ENCODE data around the gene IDS.
A peak's percentile ranks its signal among the peaks of the same experiment; 100 is the strongest.
"Not testable (repeated sequence)": the region's sequence is repeated elsewhere in the genome, so short reads cannot be mapped to it uniquely, and the experiment has no call there.

IDS gene, protein sequence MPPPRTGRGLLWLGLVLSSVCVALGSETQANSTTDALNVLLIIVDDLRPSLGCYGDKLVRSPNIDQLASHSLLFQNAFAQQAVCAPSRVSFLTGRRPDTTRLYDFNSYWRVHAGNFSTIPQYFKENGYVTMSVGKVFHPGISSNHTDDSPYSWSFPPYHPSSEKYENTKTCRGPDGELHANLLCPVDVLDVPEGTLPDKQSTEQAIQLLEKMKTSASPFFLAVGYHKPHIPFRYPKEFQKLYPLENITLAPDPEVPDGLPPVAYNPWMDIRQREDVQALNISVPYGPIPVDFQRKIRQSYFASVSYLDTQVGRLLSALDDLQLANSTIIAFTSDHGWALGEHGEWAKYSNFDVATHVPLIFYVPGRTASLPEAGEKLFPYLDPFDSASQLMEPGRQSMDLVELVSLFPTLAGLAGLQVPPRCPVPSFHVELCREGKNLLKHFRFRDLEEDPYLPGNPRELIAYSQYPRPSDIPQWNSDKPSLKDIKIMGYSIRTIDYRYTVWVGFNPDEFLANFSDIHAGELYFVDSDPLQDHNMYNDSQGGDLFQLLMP

DNA sequence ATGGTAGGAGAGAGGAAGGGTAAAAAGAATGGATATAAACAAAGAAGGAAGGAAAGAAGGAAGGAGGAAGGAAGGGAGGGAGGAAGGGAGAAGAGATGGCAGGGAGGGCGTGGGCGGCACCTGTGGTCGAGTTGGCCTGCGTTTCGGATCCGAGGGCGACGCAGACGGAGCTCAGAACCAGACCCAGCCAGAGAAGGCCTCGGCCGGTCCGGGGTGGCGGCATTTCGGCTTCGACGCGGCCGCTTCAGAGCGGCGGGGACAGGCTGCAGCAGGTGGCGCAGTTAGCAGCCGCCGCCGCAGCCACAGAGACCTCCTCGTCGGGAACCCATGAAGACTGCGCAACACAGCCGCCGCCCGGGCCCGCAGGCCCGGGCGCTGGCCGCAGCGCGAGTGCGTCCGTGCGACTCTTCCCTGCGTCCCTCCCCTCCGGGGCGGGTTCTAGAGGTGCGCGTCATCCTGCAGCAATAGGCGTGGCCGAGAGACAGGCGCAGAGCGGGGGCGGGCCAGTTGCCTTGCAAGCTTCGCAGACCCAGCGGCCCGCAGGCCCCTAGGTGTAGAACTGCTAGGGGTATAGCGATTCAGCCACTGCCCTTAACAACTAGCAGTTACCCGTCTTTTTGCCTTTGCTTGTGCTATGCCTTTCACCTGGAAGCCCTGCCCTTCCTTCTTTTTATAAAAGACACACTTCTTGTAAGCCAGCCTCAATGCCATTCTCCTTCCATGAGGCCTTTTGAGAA, at the start of gene IDS:
IDS (minus strand) TSS at position 392 of the 737 bp plus-strand sequence; CDS start at position 223, 169 bp downstream.
- DNase-seq (ENCODE audit: low read depth): peak; percentile 76

DNA sequence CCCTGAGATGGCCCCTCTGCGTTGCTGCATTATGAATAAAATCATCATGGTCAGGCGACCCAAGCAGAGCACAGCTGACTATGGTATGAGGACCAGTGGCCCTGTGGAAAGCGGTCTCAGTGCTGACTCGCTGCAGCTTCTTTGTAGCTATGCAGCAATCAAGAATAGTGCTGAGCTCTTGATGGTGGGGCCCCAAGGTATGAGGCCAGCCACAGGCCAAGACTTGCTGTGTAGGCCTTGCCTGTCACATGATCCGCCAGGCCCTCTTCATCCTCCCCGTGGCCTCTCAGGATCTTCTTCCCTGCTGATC, 46.8 kb upstream of the IDS start:
- not testable (repeated sequence) for DNase-seq (ENCODE audit: low read depth)

DNA sequence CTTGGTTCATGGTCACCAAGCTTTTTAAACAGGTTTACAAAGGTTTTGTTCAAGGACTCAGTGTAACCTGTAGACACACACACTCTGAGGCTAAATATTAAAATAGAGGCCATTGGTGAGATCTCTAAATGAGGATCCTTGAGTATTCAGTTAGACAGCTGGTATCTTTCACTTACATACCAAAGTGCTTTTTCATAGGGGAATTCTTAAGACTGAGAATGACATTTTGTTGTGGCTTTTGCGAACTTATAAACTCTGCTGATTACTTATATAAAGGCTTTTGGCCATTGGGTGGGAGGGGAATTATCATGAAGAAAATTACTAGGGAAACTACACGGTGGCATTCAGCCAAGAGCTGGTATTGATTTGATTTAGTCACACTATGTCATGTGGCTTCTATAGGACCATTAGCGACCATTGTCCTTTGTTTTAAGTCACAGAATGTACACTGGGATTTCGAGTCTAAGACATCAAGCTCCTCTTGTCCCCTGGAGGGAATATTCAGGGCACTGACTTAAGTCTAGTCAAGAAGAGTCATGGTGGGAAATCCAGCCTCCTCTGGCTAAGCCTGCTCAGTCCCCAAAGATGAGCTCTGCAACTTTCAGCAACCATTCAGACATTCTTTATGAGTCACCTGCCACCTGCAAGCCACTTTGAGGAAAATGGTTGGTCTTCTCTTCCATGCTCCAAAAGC, 46.3 kb upstream of the IDS start:
- DNase-seq (ENCODE audit: low read depth): not testable (repeated sequence)

- DNase-seq (ENCODE audit: low read depth): not testable (repeated sequence)
Measured at GRCh38 chrX:149550454-149550853, 45.3 kb upstream of the IDS start.

DNA sequence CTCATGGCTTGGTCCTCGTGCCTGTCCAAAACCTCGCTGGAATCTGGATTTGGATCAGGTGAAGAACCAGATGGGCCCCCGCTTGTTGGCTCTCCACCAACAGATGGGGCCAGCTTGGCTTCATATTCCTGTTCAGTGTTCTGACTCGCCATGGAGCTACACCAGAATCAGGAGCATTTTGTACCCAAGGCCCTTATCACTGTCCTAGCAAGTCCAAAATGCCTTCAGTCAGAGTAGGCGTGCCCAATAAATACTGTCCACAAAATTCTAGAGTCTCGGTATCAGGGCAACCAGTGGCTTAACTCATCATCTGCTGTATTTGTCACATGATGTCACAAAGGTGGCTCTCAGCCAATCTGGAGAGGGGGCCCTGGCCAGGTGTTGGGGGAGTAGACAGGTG, 44.6 kb upstream of the IDS start, which contains the start of gene HSFX3:
HSFX3 (minus strand) TSS at position 224 of the 400 bp plus-strand sequence; CDS start at position 152, 72 bp downstream.
- DNase-seq (ENCODE audit: low read depth): not testable (repeated sequence)

DNA sequence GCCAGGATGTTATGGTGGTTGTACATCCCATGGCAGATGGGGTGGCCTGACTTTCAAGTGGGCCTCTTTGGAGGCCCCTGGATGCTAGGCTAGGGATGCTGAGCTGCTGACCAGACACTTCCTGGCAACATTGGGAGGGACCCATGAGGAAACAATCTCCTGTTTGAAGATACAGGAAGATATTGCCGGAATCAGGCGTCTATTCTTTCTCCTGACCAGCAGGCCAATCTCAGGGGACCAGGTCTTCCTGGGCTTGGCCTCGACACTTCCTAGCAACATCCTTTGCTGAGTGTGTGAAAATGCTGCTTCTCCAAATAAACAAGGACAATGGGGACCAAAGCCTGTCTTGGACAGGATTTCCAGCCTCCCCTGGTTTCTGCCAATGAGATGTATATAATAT, 42.7 kb upstream of the IDS start:
- DNase-seq (ENCODE audit: low read depth): not testable (repeated sequence)

- not testable (repeated sequence) for DNase-seq (ENCODE audit: low read depth)
Measured at GRCh38 chrX:149546962-149547361, 41.9 kb upstream of the IDS start.

DNA sequence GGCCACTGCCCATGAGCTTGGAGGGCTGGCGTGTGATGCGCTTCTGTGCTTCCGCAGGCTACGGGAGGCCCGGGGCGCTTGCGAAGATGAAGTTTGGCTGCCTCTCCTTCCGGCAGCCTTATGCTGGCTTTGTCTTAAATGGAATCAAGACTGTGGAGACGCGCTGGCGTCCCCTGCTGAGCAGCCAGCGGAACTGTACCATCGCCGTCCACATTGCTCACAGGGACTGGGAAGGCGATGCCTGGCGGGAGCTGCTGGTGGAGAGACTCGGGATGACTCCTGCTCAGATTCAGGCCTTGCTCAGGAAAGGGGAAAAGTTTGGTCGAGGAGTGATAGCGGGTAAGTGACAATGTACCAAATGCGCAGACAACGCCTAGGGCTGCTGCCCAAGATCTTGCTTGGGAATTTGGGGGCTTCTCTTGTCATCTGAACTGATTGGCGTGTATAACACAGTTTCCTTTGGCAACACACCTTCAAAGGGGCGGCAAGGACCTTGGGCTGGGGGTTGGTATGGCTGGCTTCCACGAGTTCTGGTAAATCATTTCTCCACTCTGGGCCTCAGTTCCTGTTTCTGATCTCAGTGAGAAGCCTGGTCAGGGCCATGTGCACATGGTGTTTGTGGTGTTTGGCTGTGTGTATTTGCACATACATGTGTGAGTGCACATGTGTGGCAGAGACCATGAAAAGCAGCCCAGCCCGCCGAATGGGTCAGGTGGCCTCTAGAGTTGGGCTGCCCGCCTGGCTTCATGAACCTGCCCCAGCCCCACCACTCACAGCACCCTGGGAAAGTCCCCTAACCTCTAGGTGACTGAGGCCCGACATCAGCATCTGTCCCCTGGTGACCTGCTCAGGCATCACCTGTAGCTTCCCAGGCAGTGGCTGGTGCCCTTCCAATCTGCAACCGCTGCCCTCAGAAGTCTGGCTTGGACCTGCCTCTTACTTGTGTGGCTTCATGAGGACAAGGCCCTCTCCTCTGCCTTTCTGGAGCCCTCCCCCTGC, 40.7 kb upstream of the IDS start:
- DNase-seq (ENCODE audit: low read depth): not testable (repeated sequence)

- DNase-seq (ENCODE audit: low read depth): no peak
Measured at GRCh38 chrX:149541521-149542047, 36.5 kb upstream of the IDS start.

DNA sequence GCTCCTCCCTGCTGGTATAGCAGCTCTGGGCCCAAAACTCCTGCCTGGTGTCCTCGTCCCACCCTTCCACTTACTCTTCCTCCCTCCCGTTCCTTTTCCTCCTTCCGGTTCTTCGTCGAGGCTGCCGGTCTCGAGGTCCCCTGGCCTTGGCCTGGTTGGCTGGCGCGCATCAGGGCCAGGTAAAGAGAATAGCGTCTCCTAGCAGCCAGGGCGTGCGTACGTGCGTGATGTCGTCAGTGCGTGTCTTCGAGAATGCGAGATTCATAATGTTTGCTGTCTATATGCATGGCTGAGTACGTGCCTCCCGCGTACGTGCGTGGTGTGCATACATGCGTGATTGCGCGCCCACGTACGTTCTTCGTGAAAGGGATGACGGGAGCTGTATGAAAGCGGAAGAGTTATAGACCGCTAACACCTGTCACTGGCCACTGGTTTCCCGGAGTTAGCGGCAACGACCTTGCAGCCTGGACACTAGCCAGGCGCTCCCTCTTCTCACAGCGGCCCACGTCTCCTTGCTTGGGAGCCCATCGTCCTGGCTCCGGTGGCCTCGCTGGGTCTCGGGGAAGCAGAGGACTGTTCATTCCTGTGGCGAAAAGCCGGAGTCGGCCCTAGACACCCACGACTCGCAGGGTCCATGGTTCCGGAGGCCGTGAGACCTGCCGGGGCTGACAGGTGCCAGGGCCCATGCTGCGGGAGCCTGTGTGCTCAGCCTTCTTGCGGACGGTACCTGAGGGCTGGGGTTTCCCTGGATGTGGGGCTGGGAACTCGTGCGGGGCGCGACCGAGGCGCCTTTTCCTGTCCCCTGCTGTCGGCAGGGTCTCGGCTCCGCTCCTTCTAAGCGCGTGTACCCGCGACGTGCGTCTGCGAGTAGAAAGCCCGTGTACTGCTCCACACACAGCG, 35.8 kb upstream of the IDS start, which contains the start of gene EOLA1:
EOLA1 (plus strand) TSS at position 392 of the 900 bp plus-strand sequence. CDS start 4,619 bp downstream, outside the sequence.
- peak; percentile 82 for DNase-seq (ENCODE audit: low read depth)

DNA sequence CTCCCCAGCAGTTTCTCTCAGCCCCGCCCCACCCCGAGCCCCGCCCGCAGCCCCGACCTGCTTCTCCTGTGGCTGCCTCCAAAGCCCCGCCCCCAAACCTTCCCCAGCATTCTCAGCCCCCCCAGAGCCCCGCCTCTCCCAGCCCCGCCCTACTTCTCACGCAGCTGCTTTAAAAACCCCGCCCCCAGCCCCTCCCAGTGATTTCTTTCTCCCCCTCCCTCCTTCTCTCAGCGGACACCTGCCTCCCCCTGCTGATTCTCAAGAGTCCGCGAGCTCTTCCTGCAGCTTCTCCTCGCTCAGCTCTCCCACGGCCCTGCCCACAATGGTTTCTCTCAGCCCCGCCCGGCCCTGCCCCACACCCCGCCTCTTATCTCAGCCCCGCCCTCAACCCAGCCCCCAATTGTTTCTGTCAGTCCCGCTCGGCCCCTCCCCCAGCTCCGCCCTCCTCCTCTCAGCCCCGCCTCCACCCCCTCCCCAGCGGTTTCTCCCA, 35.1 kb upstream of the IDS start:
- peak; percentile 76 for DNase-seq (ENCODE audit: low read depth)

GRCh38 chrX:149539283-149540130, 34.4 kb upstream of the IDS start:
- peak; percentile 73 for DNase-seq (ENCODE audit: low read depth)

DNA sequence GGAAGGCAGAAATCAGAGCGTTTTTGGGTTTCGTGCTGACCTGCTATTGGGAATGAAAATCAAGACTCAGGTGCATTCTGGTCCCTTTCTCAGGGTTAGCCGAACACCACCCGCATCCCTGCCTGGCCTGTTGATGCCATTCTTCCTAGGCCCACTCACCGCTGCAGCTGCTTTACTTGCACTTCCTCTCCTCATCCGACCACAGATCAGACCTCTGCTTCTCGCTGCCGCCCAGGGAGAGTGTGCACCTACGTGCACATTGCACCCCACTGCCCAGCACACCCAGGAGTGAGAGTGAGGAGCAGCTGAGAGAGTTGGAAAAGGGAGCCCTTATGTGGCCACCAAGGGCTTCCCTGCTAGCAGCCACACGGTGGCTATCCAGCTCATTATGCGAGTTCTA, 32.4 kb upstream of the IDS start:
- not testable (repeated sequence) for DNase-seq (ENCODE audit: low read depth)

DNA sequence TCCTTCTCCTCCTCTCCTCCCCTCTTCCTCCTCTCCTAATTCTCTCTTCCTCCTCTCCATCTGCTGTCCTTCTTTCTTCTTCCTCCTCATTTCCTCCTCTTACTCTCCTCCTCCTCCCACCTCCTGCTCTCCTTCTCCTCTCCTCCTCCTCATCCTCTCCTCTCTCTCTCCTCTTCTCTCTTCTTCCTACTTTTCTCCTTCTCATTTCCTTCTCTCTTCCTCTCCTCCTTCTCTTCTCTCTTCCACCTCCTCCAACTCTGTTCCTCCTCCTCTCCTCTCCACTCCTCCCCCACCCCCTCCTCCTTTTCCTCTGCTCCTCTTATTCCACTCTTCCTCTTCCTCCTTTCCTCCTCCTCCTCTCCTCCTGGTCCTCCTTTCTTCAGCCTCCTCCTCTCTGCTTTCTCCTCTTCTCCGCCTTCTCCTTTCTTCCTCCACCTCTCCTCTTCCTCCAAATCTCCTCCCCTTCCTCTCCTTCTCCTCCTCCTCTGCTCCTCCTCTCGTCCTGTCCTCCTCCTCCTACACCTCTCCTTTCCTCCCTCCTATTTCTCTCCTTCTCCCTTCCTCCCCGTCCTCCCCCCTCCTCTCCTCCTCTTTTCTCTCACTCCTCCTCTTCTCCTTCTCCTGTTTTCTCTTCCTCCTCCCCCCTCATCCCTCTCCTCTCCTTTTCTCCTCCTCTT, 30.0 kb upstream of the IDS start:
- not testable (repeated sequence) for DNase-seq (ENCODE audit: low read depth)

- DNase-seq (ENCODE audit: low read depth): not testable (repeated sequence)
Measured at GRCh38 chrX:149533999-149534398, 28.9 kb upstream of the IDS start.

DNA sequence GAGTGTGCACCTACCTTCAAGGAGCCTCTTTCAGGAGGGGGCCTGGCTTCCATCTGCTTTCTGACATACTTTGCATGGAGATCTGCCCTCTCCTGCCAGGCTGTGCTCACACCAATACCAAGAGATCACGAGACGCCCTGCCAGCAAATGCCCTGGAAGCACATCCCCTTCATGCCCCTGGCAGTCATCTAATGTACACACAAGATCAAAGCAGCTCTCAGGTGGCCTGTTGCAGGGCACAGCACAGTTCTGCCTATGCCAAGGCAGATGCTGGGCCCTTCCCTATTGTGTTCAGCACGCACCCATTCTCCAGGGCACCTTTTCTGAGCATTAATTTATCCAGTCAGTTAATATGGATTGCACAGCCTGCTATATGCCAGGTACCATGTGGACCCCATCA, 27.8 kb upstream of the IDS start:
- not testable (repeated sequence) for DNase-seq (ENCODE audit: low read depth)

GRCh38 chrX:149531599-149531998, 26.5 kb upstream of the IDS start:
- DNase-seq (ENCODE audit: low read depth): no peak

- no peak for DNase-seq (ENCODE audit: low read depth)
Measured at GRCh38 chrX:149528381-149528780, 23.3 kb upstream of the IDS start.

Measured in stimulated activated CD8-positive, alpha-beta memory T cell treated with anti-CD3 and anti-CD28 coated beads, Interleukin-4, amount 100 ng/mL, for 24 hours (primary cell).